Stimulated activated CD4-positive, alpha-beta T cell treated with anti-CD3 and anti-CD28 coated beads, Interleukin-1b, Interleukin-23, amount 100 ng/mL, for 48 hours (primary cell): ENCODE results near the gene SSBP2.

Source experiments
- DNase-seq: peaks from one replicate; pipeline ENCODE4 v3.0.0-alpha.2; 2020

SSBP2 gene

DNA sequence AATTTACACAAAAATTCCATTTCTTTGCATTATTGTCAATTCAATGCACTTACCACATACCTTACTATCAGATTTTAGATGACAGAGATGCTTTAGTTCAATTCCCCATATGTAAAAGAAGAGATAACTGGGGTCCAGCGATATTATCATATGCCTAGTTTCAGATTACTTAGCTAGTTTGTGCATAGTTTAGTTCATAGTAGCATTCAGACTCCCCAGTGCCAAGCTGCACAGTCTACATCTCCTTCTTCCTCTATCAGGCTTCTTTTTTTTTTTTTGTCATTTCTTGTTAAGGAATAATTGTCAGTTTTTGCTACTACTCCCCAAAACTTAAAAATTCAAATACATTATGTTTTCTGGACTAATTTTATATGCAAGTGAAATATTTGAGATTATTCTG is 175.0 kb downstream of the SSBP2 start:
- DNase-seq: no peak

DNA sequence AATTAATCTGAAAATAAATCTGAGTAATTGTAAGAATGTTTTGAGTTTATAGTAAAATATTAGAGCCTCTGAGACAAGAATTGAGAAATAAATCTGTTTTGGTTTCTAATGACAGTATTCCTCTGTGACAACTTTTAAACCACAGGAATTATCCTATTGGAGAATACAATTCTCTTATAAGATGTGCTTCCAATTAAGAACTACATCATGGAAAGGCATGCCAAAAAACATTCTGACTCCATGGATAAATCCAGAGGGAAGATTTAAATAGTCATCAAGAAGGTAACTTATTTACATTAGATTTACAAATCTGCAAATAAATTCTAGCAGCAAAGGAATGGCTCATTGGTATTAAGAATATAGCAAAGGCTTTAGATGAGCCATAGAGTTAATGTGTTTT is 178.7 kb downstream of the SSBP2 start:
- no peak for DNase-seq

DNA sequence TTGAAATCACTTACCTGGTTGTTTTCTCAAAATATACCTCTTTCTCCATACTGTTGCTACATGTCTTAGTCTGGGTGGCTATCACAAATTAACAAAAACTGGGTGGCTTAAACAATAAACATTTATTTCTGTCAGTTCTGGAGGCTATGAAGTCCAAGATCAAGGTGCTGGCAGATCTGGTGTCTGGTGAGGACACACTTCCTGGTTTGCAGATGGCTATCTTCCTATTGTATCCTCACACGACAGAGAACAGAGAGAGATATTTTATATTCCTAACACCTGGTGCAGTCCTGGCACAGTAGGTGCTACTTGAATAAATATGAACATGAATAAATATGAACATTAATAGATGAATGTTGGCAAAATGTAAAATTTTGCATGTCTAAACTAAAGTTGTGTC is 192.7 kb downstream of the SSBP2 start:
- DNase-seq: no peak

DNA sequence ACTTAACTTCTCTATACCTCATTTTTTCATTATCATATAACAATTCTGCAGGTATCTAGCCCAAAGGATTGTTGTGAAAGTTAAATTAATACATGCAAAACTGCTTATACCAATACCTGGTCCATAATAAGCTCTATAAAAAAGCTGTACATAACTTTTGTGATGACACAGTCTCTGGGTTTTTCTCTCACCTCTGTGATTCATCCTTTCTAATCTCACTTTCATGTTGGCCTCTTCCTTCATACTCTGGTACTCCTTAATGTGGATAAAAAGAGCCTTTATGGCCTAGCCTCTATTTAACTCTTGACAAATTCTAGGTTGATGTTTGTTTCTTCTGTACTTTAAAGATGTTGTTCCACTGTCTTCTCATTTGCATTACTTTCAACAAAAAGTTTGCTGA is 194.1 kb downstream of the SSBP2 start:
- no peak for DNase-seq

DNA sequence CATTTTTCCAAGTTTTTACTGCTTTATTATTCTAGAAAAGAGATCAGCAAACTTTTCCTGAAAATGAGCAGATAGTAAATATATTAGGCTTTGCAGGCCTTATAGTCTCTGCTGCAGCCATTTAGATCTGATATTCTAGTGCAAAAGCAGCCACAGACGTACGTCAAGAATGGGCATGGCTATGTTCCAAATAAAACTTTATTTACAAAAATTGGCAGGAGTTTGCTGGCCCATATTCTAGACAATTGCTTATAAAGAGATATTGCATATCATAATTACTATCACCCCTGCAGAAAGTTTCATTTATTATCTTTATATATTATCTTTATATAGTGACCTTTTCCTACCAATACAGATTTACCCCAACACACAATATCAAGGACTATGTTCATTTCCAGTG is 195.0 kb downstream of the SSBP2 start:
- DNase-seq: no peak

DNA sequence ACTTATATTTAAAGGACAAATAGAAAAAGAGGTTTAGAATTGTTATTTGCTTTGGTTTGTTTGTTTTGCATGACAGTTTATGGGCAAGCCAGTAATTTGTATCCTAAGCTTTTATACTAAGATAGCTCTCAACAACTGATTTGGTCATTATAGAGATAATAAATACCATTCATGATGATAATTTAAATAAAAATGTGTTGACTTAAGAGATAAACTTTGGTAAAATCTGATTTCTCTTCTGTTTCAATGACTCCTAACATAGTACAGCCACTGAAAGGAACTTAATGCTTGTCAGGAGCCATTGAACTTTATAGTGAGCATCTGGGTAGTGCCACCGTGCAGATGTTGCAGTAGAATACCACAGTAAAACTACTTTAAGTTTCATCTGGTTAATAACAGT is 196.2 kb downstream of the SSBP2 start:
- no peak for DNase-seq

DNA sequence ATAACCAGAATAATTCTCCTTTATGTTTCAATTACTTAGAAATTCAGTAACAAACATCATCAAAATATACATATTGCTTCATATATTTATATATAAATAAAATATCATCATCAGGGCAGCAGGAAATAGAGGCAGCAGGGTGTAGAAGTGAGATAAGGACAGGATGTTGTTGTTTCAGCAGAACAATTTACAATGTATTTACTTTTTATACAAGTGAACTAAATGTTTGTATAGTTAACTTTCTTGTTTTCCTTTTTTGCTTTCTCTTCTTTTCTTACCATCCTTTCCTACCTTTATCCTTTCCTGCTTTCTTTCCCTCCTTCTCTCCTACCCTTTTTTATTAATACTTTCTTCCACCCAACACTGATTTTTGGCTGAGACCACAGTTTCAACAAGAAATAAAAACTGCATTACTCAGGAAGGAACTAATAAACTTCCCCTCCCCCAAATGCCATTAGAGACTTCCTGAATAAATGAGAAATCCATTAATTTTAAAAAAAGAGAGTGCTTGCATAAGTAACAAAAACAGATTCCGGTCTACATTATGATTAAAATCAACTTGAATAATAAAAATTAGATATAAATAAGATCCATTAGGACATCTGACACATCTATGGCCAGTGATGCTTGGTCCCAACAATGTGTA is 197.2 kb downstream of the SSBP2 start:
- DNase-seq: no peak

DNA sequence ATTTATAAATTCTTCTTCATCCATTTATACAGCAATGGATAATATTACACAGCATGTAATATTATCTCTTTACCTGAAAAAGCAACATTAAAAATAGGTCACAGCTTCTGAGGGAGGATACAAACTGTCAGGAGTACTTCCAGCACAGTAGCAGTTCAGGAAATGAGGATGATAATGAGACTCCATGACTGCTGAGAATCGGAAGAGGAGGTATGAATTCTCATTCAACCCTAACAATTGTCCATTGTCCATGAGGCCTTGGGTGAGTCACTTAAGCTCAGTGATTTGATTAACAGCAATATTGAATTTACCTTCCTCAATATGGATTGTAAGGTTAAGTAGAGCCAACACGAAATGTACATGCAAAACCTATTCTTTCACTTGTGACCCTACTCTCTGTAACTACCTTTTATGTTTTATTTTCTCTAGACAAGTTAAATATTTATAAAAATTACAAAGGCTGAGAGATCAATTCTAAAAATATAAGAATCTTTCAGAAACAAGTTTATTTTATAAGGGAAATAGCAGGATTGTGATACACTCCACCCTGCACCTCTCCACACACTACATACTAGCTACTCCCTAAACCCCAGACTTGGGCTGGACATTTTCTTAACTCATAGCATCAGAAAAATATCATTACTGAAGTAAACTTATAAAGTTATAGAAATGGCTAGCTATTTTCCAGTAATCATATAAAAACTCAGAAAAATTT is 197.9 kb downstream of the SSBP2 start:
- no peak for DNase-seq

DNA sequence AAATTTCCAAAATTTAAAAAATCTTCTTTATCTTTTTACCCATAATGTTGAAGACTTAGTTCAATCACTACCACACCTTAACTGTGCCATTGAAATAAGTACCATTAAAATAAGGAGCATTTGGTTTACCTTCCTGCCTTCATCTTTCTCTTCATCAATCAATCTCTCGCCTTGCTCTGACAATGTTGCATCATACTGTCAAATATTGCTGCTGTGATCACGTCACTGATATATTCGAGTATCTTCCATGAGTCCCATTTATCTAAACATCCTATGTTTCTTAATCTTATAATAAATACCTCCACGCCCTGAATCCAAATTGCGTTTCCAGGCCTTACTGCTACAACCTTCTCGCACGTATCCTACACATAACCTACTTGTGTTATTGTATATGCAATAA is 201.8 kb downstream of the SSBP2 start:
- DNase-seq: no peak

DNA sequence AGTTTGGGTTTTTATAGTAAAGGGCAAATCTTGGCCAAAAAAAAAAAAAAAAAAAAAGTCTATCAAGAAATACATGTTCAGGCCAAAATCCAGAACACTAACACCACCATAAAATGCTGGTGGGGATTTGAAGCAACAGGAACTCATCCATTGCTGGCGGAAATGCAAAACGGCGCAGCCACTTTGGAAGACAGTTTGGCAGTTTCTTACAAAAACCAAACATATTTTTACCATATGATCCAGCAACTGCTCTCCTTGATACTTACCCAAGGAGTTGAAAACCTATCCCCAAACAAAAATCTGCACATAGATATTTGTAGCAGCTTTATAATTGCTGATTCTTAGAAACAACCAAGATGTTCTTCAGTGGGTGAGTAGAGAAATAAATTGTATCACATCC is 203.9 kb downstream of the SSBP2 start:
- no peak for DNase-seq

DNA sequence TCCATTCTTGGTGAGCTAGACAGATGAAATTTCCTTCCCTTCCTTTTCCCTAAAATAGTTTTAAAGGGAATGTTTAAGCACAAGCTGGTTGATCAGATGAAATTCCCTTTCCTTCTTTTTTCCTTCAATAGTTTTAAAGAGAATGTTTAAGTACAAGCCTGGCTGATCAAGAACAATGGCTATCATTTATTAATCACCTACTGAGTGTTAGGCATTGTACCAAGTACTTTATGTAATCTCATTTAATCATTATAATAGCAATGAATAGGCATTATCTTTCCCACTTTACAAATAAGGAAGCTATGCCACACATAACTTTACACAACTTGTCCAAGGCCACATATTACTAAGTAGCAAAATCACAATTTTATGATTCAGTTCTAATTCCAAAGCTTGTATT is 205.0 kb downstream of the SSBP2 start:
- DNase-seq: no peak

DNA sequence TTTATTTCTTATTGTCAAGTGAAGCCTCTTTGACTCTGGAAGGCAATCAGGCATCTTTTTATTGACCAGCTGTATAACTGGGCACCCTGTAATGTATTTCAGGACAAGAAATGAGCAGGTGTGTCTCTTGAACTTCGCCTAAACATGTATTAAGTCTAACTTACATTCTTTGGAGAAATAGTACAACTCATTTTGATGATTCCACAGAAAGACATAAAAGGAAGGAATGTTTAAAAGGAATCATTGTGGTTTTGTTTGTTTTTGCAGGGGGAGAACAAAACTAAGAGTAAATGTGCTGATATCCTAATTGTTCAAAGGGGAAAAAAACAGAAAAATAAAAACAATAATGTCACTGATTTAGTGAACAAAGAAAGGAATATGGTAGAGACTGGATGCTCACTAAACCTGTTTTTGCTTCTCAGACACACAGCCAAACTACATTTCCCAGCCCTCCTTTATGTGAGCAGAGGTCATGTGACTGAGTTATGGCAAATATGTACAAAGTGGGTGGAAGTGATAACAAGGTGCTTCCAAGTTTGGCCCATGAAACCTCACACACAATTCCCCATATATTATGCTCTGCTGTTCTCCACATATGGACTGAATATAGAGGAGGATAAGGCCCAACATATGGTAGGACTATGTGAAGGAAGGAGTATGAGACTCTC is 206.4 kb downstream of the SSBP2 start:
- DNase-seq: no peak

DNA sequence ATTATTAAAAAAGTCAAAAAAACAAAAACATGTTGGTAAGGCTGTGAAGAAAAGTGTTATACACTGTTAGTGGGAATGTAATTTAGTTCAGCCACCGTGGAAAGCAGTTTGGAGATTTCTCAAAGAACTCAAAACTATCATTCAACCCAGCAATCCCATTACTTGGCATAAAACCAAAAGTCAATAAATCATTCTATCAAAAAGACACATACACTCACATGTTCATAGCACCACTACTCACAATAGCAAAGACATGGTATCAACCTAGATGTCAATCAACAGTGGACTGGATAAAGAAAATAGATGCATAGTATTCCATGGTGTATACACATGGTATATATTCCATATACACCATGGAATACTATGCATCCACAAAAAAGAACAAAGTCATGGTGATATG is 208.7 kb downstream of the SSBP2 start:
- DNase-seq: no peak

DNA sequence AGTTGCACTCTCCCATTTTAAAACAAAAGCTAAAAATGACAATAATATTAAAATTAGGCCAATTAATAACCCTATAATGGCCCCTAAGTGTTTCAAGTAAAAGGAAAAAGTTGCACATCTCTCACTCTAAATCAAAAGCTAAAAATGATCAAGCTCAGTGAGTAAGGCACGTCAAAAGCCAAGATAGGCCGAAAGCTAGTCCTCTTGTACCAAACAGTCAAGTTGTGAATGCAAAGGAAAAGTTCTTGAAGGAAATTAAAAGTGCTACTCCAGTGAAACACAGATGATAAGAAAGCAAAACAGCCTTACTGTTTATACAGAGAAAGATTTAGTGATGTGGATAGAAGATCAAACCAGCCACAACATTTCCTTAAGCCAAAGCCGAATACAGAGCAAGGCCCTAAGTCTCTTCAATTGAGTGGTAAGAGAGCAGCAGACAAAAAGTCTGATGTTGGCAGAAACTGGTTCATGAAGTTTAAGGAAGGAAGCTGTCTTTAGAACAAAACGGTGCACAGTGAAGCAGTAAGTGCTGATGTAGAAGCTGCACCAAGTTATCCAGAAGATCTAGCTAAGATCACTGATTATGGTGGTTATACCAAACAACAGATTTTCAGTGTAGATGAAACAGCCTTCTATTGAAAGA is 212.9 kb downstream of the SSBP2 start:
- DNase-seq: no peak

DNA sequence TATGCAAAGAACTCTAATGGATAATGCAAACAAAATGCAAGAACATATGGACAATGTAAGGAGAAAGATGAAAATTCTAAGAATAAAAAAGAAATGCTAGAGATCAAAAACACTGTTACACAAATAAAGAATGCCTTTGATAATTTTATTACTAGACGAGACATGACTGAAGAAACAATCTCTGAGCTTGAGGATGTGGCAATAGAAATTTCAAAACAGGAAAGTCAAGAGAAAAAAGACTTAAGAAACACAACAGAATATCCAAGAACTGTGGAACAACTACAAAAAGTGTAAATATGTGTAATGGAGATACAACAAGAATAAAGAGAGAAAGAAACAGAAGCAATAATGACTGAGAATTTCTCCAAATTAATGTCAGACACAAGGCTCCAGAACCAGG is 216.5 kb downstream of the SSBP2 start:
- DNase-seq: no peak

DNA sequence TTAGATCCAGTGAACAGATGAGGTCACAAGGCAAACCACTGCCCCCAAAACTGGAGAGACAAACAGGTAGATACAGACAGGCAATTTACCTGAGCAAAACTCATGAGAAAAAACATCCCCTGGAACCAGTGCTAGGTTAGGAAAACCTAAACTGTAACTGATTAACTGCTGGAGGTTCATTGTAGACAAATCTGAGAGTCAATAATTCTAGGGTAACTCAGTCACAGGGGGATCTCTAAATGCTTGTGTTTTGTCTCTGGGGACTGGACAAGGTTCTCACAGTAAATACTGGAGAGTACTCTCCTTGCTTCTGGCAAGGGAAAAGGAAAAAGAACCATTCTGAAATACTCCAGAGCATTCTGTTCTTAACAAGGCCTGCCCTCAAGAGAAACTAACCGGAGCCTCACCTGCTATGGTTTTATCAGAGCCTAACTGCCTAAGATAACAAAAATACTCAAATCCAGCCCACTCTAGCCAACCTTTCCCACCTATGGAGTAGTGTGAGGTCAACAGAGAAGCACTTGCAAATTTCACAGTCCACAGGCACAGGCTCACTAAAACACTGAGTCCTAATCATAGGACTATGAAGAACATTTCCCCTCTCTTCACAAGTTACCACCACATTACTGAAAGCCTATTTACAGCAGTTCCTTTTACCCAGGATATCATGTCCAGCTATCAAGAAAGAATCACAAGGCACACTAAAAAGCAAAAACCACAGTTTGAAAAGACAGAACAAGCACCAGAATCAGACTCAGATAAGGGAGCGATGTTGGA is 217.1 kb downstream of the SSBP2 start:
- no peak for DNase-seq

DNA sequence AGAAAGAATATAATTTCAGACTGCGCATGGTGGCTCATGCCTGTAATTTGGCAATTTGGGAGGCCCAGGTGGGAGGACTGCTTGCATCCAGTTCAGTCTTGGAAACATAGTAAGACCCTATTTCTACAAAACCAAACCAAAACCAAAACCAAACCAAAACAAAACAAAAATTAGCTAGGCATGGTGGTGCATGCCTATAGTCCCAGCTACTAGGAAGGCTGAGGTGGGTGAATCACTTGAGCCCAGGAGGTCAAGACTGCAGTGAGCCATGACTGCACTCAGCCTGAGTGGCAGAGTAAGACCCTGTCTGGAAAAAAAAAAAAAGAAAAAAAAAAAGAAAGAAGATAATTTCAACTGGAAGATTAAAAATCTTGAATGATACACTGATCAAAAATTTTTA is 220.0 kb downstream of the SSBP2 start:
- DNase-seq: no peak

DNA sequence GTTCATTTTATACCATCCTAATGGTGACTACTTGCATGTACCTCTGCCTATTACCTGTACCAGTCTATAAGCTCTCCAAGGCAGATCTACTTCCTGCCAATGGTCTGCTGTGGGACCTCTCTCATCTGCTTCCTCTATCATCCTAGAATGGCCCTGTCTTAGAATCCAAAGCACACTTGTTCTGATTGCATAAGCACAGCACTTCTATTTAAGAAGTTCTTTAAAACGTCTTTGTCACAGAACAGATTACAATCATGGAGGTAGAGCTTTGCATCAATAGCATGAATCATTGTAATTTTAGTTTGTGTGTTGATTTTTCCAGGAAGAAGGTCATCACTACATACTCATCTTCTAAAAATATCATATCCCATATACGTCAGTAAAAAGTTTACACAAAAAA is 225.2 kb downstream of the SSBP2 start:
- no peak for DNase-seq

DNA sequence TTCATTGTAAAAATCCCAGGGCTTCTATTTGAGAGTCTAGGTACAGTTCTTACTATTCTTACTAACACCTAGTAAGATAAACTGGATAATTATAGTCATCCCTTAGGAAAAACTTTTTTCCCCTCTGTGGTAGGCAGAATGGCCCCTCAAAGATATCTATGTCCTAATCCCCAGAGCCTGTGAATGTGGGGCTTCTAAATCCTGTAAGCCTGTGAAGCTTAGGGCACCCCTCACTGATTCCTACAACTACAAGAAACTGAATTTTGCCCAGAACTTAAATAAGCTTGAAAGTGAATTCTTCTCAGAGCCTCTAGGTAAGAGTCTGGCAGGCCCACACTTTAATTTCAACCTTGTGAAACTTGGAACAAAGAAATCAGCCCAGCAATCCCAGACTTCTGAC is 226.9 kb downstream of the SSBP2 start:
- DNase-seq: no peak

DNA sequence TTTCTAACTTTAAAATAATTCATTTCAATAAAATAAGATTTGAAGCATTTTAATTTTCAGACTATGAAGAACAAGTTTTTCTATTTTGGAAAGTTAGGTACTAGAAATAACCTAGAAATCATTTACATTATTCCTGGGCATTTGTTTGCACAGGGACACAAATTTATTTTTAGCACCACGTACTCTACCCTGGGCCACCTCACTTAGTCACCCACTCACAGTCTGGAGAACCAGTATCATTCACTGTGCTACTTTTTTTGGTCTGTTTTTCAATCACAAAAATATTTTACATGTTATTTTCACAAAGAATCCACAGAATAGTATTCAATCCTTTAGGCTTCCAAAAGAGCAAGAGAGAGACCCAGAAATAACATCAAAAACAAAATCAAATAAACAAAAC is 228.3 kb downstream of the SSBP2 start:
- DNase-seq: no peak

DNA sequence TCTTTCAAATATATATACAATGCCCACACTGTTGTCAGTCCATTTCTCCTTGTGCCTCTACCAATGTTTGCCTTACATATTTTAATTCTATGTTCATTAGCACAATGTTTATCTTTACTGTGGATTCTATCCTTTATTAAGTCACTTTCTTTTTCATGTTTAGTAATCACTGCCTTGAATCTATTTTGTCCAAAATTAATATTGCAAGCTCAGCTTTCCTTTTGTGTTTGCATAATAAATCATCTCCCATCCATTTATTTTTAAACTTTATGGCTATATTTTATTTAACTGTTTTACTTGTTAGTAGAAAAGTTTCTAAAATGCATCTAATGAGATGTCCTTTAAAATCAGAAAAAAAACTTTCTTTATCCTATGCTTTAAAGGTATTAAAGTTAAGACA is 230.1 kb downstream of the SSBP2 start:
- no peak for DNase-seq

DNA sequence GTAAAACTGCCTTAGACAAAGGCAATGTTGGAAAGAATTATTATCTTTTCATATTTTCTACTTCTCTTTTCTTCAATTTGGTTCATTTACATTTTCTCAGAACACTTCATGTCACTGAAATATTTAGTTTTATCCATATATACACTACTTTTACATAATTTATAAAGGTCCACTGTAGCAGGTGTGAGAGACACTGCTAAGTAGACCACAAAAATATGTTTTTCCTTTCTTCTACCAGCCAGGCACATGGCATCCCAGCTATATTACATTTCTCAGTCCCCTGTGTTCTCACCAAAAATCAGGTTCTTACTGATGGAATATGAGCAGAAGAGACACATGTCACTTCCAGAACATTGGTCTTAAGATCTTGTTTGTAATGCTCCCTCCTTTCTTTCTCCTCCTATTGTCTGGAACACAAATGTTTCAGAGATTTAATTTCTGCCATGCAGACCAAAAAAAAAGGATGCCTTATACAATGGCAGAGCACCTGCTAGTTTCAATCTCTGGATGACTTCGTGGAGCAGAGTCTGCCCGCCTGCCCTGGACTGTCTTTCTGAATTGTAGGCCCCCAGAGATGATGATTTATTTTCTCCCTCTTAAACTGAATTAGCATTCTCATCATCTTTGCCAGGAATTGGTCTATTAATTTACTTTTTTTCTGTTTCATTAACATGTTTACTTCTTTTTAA is 231.5 kb downstream of the SSBP2 start:
- DNase-seq: no peak

DNA sequence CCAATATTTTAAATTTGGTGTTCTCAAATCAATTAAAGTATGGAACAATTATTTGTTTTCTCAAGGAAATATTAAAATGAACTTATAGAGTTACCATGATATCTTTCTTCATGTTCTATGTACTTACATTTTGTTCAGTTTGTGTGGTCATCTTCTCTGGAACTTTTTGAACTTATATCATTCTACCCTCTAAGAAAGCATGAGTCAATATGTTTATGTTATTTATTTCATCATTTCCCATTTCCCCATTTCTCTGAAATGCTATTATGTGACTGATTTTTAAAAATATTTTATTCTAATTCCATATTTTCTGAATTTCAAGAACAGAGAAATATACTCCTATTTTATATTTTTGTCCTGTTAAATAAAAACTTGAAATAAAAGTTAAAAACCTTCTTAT is 233.4 kb downstream of the SSBP2 start:
- DNase-seq: no peak
